ENCODE measurements around the gene SOX8.

Gene SOX8

GRCh38 chr16:984121-984694, 2.6 kb downstream of the SOX8 start:
- DNase-seq (ENCODE audit: insufficient read length, low spot score) (no peak), FAIRE-seq (no peak)
- TF ChIP-seq PAX5 (IDR thresholded peaks at IDR 0.05; ENCODE audit: insufficient read depth, low read length, severe bottlenecking) (no peak), POU2F2 (IDR thresholded peaks at IDR 0.05; ENCODE audit: low read depth, low read length) (no peak), POLR2A (IDR thresholded peaks at IDR 0.05; ENCODE audit: low read depth, low read length) (no peak), SPI1 (IDR thresholded peaks at IDR 0.05; ENCODE audit: low read depth, low read length) (no peak), POLR2AphosphoS5 (IDR thresholded peaks at IDR 0.05; ENCODE audit: low read depth, low read length) (no peak), TAF1 (IDR thresholded peaks at IDR 0.05; ENCODE audit: low read depth, low read length) (no peak)

- FAIRE-seq, result no peak
- TF ChIP-seq POLR2AphosphoS5 (IDR thresholded peaks at IDR 0.05; ENCODE audit: low read depth, low read length) (no peak), POU2F2 (IDR thresholded peaks at IDR 0.05; ENCODE audit: low read depth, low read length) (no peak), SPI1 (IDR thresholded peaks at IDR 0.05; ENCODE audit: low read depth, low read length) (no peak), POLR2A (IDR thresholded peaks at IDR 0.05; ENCODE audit: low read depth, low read length) (no peak), TAF1 (IDR thresholded peaks at IDR 0.05; ENCODE audit: low read depth, low read length) (no peak), PAX5 (IDR thresholded peaks at IDR 0.05; ENCODE audit: insufficient read depth, low read length, severe bottlenecking) (no peak)
- DNase-seq (ENCODE audit: insufficient read length, low spot score), result no peak
Measured at GRCh38 chr16:984736-985636, 3.4 kb downstream of the SOX8 start.

GRCh38 chr16:985646-986400, 4.3 kb downstream of the SOX8 start:
- TF ChIP-seq POU2F2 (IDR thresholded peaks at IDR 0.05; ENCODE audit: low read depth, low read length), result no peak
- FAIRE-seq (no peak), DNase-seq (ENCODE audit: insufficient read length, low spot score) (no peak)

- no peak for FAIRE-seq
- no peak for TF ChIP-seq PAX5 (IDR thresholded peaks at IDR 0.05; ENCODE audit: insufficient read depth, low read length, severe bottlenecking)
- no peak for TF ChIP-seq POU2F2 (IDR thresholded peaks at IDR 0.05; ENCODE audit: low read depth, low read length)
- TF ChIP-seq TAF1 (IDR thresholded peaks at IDR 0.05; ENCODE audit: low read depth, low read length), result no peak
- TF ChIP-seq POLR2A (IDR thresholded peaks at IDR 0.05; ENCODE audit: low read depth, low read length), result no peak
- TF ChIP-seq SPI1 (IDR thresholded peaks at IDR 0.05; ENCODE audit: low read depth, low read length), result no peak
- TF ChIP-seq POLR2AphosphoS5 (IDR thresholded peaks at IDR 0.05; ENCODE audit: low read depth, low read length), result no peak
- DNase-seq (ENCODE audit: insufficient read length, low spot score), result no peak
Measured at GRCh38 chr16:986411-986810, 4.8 kb downstream of the SOX8 start.

GRCh38 chr16:986925-987582, 5.5 kb downstream of the SOX8 start:
- DNase-seq (ENCODE audit: insufficient read length, low spot score), result no peak
- TF ChIP-seq POLR2A (IDR thresholded peaks at IDR 0.05; ENCODE audit: low read depth, low read length) (no peak), PAX5 (IDR thresholded peaks at IDR 0.05; ENCODE audit: insufficient read depth, low read length, severe bottlenecking) (no peak), POU2F2 (IDR thresholded peaks at IDR 0.05; ENCODE audit: low read depth, low read length) (no peak), POLR2AphosphoS5 (IDR thresholded peaks at IDR 0.05; ENCODE audit: low read depth, low read length) (no peak), SPI1 (IDR thresholded peaks at IDR 0.05; ENCODE audit: low read depth, low read length) (no peak), TAF1 (IDR thresholded peaks at IDR 0.05; ENCODE audit: low read depth, low read length) (no peak)
- no peak for FAIRE-seq

GRCh38 chr16:987906-988305, 6.3 kb downstream of the SOX8 start:
- FAIRE-seq (no peak), DNase-seq (ENCODE audit: insufficient read length, low spot score) (no peak)
- TF ChIP-seq TAF1 (IDR thresholded peaks at IDR 0.05; ENCODE audit: low read depth, low read length), result no peak
- TF ChIP-seq POLR2AphosphoS5 (IDR thresholded peaks at IDR 0.05; ENCODE audit: low read depth, low read length), result no peak
- no peak for TF ChIP-seq POLR2A (IDR thresholded peaks at IDR 0.05; ENCODE audit: low read depth, low read length)
- TF ChIP-seq POU2F2 (IDR thresholded peaks at IDR 0.05; ENCODE audit: low read depth, low read length), result no peak
- no peak for TF ChIP-seq SPI1 (IDR thresholded peaks at IDR 0.05; ENCODE audit: low read depth, low read length)
- TF ChIP-seq PAX5 (IDR thresholded peaks at IDR 0.05; ENCODE audit: insufficient read depth, low read length, severe bottlenecking), result no peak

GRCh38 chr16:988471-989353, 7.1 kb downstream of the SOX8 start:
- FAIRE-seq (no peak), DNase-seq (ENCODE audit: insufficient read length, low spot score) (no peak)
- TF ChIP-seq POLR2AphosphoS5 (IDR thresholded peaks at IDR 0.05; ENCODE audit: low read depth, low read length) (no peak), PAX5 (IDR thresholded peaks at IDR 0.05; ENCODE audit: insufficient read depth, low read length, severe bottlenecking) (no peak), POU2F2 (IDR thresholded peaks at IDR 0.05; ENCODE audit: low read depth, low read length) (no peak), TAF1 (IDR thresholded peaks at IDR 0.05; ENCODE audit: low read depth, low read length) (no peak), SPI1 (IDR thresholded peaks at IDR 0.05; ENCODE audit: low read depth, low read length) (no peak), POLR2A (IDR thresholded peaks at IDR 0.05; ENCODE audit: low read depth, low read length) (no peak)

- TF ChIP-seq PAX5 (IDR thresholded peaks at IDR 0.05; ENCODE audit: insufficient read depth, low read length, severe bottlenecking) (no peak), POU2F2 (IDR thresholded peaks at IDR 0.05; ENCODE audit: low read depth, low read length) (no peak), POLR2AphosphoS5 (IDR thresholded peaks at IDR 0.05; ENCODE audit: low read depth, low read length) (no peak), SPI1 (IDR thresholded peaks at IDR 0.05; ENCODE audit: low read depth, low read length) (no peak), TAF1 (IDR thresholded peaks at IDR 0.05; ENCODE audit: low read depth, low read length) (no peak), POLR2A (IDR thresholded peaks at IDR 0.05; ENCODE audit: low read depth, low read length) (no peak)
- DNase-seq (ENCODE audit: insufficient read length, low spot score) (no peak), FAIRE-seq (no peak)
Measured at GRCh38 chr16:989354-989814, 7.8 kb downstream of the SOX8 start.

All from GM12891 (cell line).